Natural killer cell (primary cell): Measurements from ENCODE around the gene SHISAL1. TPM values are rescaled to one million over a fixed set of nuclear protein-coding genes. Genes with fewer than 3 reads are reported as not detected.

Experiments used
- ATAC-seq, 3 donors: fragments of 150-1000 bp in 2 of 3; fragments of 200-7000 bp in 1 of 3; cut with Tn5 transposase; 1 replicate in 1 of 3; 2 replicates in 2 of 3; pipeline ENCODE4 v1.10.0; 2021; ENCODE audit warnings: mild to moderate bottlenecking in 2 of 3, moderate library complexity in 2 of 3
- DNase-seq, 2 donors: peaks; one replicate each; pipeline versions ENCODE4 v3.0.0 to v3.0.0-alpha.2; 2013 to 2021; ENCODE audit warnings: mixed read lengths in 1 of 2
- H3K27ac ChIP-seq: one replicate; pipeline ENCODE4 v1.5.1; 2013; ENCODE audit warnings: mild to moderate bottlenecking, low read length
- H3K27me3 ChIP-seq: one replicate; pipeline ENCODE4 v1.6.1; 2013; ENCODE audit warnings: low read length; ENCODE audit not compliant: control insufficient read depth, insufficient read depth
- H3K36me3 ChIP-seq: one replicate; pipeline ENCODE4 v1.6.1; 2013; ENCODE audit warnings: low read length; ENCODE audit not compliant: control insufficient read depth, insufficient read depth
- H3K4me1 ChIP-seq: one replicate; pipeline ENCODE4 v1.6.1; 2013; ENCODE audit warnings: low read length; ENCODE audit not compliant: control insufficient read depth, insufficient read depth
- H3K4me3 ChIP-seq: one replicate; pipeline ENCODE4 v1.5.1; 2013; ENCODE audit warnings: low read length
- H3K9me3 ChIP-seq: one replicate; pipeline ENCODE4 v1.6.1; 2013; ENCODE audit warnings: low read length; ENCODE audit not compliant: control insufficient read depth, insufficient read depth
- H3K27ac Mint-ChIP-seq, 2 donors: one replicate each; pipeline ENCODE4 v1.8.0; 2022; ENCODE audit warnings: mild to moderate bottlenecking in 2 of 2, mixed read lengths in 2 of 2, moderate library complexity in 1 of 2
- H3K27me3 Mint-ChIP-seq, 2 donors: one replicate each; pipeline ENCODE4 v1.8.0; 2022; ENCODE audit warnings: low read depth in 2 of 2, mixed read lengths in 2 of 2
- H3K36me3 Mint-ChIP-seq: one replicate; pipeline ENCODE4 v1.8.0; 2022; ENCODE audit warnings: mixed read lengths
- H3K4me1 Mint-ChIP-seq, 2 donors: one replicate each; pipeline ENCODE4 v1.8.0; 2022; ENCODE audit warnings: mixed read lengths in 2 of 2
- H3K4me3 Mint-ChIP-seq: one replicate; pipeline ENCODE4 v1.8.0; 2022; ENCODE audit warnings: mild to moderate bottlenecking, moderate library complexity, mixed read lengths
- H3K9me3 Mint-ChIP-seq, 2 donors: one replicate each; pipeline ENCODE4 v1.8.0; 2022; ENCODE audit warnings: mixed read lengths in 2 of 2
- CTCF ChIP-seq: fragments of 200-600 bp; IDR thresholded peaks from one replicate; pipeline ENCODE4 v1.8.0; 2022; ENCODE audit warnings: antibody characterized with exemption
- WGBS: methylation state at CpG from one replicate; pipeline ENCODE4 v1.1.7; 2013; ENCODE audit warnings: missing lambda C conversion rate; ENCODE audit not compliant: insufficient coverage; 5-methylcytosine and 5-hydroxymethylcytosine counted together
- intact Hi-C: fragments of 100-400 bp; cut with micrococcal nuclease; formaldehyde crosslinking; loops from one replicate; pipeline ENCODE4 v1.14.2; 2022
- total RNA-seq, 4 donors: library from RNA; stranded (reverse); fragments of 120-200 nt in 1 of 4; gene quantifications; one replicate each; pipeline versions ENCODE4 v1.2.3 to v1.2.4, GENCODE V29; 2013 to 2022

SHISAL1 gene
- total RNA-seq, 3 donors from 2014 or later (not counting 1 experiment from before 2014, with no cell fraction given), result not detected

GRCh38 chr22:44317123-44317444 is 4.3 kb upstream of the SHISAL1 start:
- no peaks in the 10 kb centered on the region for H3K27me3 Mint-ChIP-seq
- no peak for DNase-seq
- ATAC-seq, result no peak
- no peak overlapping the region for H3K4me3 Mint-ChIP-seq
- no peaks in the 10 kb centered on the region for H3K9me3 Mint-ChIP-seq
- Histone ChIP-seq H3K4me3 (no peak overlapping the region), H3K27me3 (no peaks in the 10 kb centered on the region), H3K4me1 (peaks cover 31% of the 10 kb centered on the region), H3K36me3 (no peaks in the 10 kb centered on the region), H3K9me3 (no peaks in the 10 kb centered on the region), H3K27ac (no peak overlapping the region)
- no peak for TF ChIP-seq CTCF
- no peak overlapping the region for H3K27ac Mint-ChIP-seq
- H3K36me3 Mint-ChIP-seq, result no peaks in the 10 kb centered on the region
- 96% methylated on average over 18 of the region's 18 CpGs for WGBS
- peaks cover 16 to 17% of the 10 kb centered on the region in 2 donors for H3K4me1 Mint-ChIP-seq
- intact Hi-C loops, result no loop called here

GRCh38 chr22:44316393-44317122 is 3.8 kb upstream of the SHISAL1 start:
- WGBS, result 91% methylated on average over 13 of the region's 13 CpGs
- Histone ChIP-seq H3K9me3 (no peaks in the 10 kb centered on the region), H3K36me3 (no peaks in the 10 kb centered on the region), H3K4me1 (peaks cover 31% of the 10 kb centered on the region), H3K27ac (no peak overlapping the region), H3K4me3 (no peak overlapping the region), H3K27me3 (no peaks in the 10 kb centered on the region)
- ATAC-seq, result no peak
- DNase-seq, result no peak
- no peak overlapping the region for H3K4me3 Mint-ChIP-seq
- no peaks in the 10 kb centered on the region for H3K27me3 Mint-ChIP-seq
- intact Hi-C loops, result no loop called here
- no peak for TF ChIP-seq CTCF
- no peaks in the 10 kb centered on the region for H3K36me3 Mint-ChIP-seq
- H3K4me1 Mint-ChIP-seq, result peaks cover 16 to 17% of the 10 kb centered on the region in 2 donors
- H3K9me3 Mint-ChIP-seq, result no peaks in the 10 kb centered on the region
- no peak overlapping the region for H3K27ac Mint-ChIP-seq

- H3K9me3 ChIP-seq, result no peaks in the 10 kb centered on the region
- no peaks in the 10 kb centered on the region for H3K36me3 Mint-ChIP-seq
- ATAC-seq (peak in 2 of 3 donors; percentile 46 to 64), DNase-seq (no peak)
- intact Hi-C loops, result no loop called here
- no peaks in the 10 kb centered on the region for H3K9me3 Mint-ChIP-seq
- H3K27me3 ChIP-seq, result no peaks in the 10 kb centered on the region
- TF ChIP-seq CTCF, result no peak
- H3K4me1 Mint-ChIP-seq, result peaks cover 16 to 17% of the 10 kb centered on the region in 2 donors
- peak overlapping the region in 1 of 2 donors; percentile 31 for H3K27ac Mint-ChIP-seq
- 41% methylated on average over 17 of the region's 17 CpGs for WGBS
- H3K27me3 Mint-ChIP-seq, result no peaks in the 10 kb centered on the region
- H3K4me3 ChIP-seq, result peak overlapping the region; percentile 11
- no peak overlapping the region for H3K27ac ChIP-seq
- H3K4me3 Mint-ChIP-seq, result peak overlapping the region; percentile 67
- H3K36me3 ChIP-seq, result no peaks in the 10 kb centered on the region
- peaks cover 31% of the 10 kb centered on the region for H3K4me1 ChIP-seq
Measured at GRCh38 chr22:44314425-44315067, 1.8 kb upstream of the SHISAL1 start.
